DMS79 (cell line): ENCODE measurements around the gene CCDC93.

Experiments
- DNase-seq: peaks from one replicate; lab custom pipeline; 2025; lab: John Stamatoyannopoulos, UW

The CCDC93 gene

DNA sequence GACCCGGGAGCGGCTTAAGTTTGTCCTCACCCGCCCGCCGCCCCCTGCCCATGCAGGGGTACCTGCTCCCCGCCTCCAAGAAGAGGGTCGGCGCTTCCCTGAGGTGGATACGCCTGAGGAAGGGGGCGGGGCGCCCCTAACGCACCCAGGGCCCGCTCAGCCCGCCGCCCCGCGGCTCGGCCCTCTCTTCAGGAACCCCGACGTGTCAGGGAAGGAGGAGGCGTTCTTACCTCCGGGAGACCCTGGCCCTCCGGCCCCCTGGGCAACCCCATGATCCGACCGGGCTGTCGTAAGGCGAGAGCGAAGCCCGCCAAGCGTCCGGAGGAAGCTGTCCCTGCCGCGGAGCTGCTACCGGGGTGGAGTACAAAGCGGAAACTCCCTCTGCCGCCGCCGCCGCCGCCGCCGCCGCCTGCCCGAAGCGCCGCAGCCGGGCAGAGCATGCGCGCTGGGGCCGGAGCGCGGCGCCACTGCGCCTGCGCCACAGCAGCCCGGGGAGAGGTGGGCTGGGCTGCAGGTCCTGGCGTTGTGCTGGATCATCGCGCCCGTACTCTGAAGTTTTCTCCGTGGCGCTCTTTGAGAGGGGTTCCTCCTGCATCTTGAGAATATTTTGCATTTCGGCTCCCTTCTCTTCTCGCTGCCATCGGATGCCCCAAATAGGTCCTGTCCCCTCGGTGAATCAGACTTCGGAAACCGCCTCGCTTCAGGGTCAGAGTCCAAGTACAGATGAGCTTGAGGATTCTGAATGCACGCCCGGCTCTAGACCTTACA lies at the start of gene CCDC93:
Gene CCDC93 (minus strand): TSS at position 347 of the 768 bp plus-strand sequence. CDS start 75 bp downstream, at position 272.
- DNase-seq: peak; percentile 24

DNA sequence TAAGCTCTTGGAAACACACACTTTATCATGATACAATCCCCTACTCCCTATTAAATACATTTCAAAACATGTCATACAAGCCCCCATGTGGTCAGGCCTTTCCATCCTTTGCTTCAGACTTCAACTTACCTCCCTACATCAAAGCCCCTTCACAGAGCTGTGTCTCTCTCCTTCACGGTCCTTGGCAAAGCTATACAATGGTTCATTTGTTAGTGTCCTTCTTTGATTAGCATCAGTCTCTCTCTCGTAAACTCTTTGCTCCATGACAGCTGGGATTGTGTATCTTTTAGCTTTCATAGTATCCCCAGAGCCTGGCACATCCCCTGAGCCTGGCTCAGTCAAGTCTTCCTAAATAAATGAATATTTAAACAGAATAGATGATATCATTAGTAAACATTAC lies 48.8 kb upstream of the CCDC93 start:
- DNase-seq: no peak

- DNase-seq: no peak
These were observed 48.2 kb upstream of the CCDC93 start for GRCh38 chr2:118062048-118062447.

- no peak for DNase-seq
These were observed 47.5 kb upstream of the CCDC93 start for GRCh38 chr2:118061135-118061955.

GRCh38 chr2:118059919-118060478 lies 46.1 kb upstream of the CCDC93 start:
- DNase-seq: no peak

GRCh38 chr2:118058951-118059350 lies 45.1 kb upstream of the CCDC93 start:
- no peak for DNase-seq

- DNase-seq: no peak
These were observed 42.9 kb upstream of the CCDC93 start for GRCh38 chr2:118056801-118057200.

DNA sequence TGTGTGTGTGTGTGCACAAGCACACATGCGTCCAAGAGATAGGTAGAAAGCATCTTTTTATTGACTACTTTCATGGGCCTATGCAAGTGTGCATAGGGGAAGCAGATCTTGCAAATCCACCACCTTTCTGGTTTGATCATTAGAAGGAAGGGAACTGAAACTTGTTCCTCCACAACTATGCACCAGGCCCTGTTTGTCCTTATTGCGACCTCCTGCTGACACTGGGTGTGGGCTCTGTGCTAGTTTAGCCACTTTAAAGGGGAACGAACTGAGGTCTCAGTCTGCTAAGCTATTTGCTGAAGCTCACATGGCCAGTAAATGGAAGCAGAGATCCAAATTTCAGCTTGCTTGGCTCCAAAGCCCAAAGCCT lies 42.3 kb upstream of the CCDC93 start:
- DNase-seq: no peak

GRCh38 chr2:118055512-118056164 lies 41.8 kb upstream of the CCDC93 start:
- no peak for DNase-seq

- no peak for DNase-seq
These were observed 40.5 kb upstream of the CCDC93 start for GRCh38 chr2:118054213-118055008.

- no peak for DNase-seq
These were observed 39.8 kb upstream of the CCDC93 start for GRCh38 chr2:118053681-118054080.

- no peak for DNase-seq
These were observed 38.6 kb upstream of the CCDC93 start for GRCh38 chr2:118052474-118052873.

DNA sequence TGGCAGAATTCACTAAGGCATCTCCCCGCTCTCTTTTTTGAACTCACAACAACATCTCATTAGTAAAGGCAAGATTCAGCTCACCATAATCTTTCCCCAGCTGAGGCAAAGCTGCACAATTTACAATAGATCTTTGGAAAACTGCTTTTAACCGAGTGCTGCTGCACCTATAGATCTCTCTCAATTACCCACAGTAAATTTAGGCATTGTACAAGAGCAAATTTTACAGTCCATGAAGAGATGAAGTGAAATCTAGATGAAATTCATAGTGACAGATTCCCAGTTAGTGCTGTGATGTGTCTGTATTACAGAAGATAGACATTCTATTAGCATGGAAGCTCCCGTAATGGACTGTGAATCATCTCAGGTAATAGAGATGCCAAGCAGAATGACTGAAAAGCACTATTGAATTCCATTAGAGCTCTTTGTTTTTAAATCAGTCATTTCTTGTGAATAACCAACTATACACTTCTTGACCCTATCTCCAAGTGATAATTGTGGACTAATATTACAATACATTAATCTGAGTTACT lies 38.0 kb upstream of the CCDC93 start:
- DNase-seq: no peak

- DNase-seq: no peak
These were observed 37.1 kb upstream of the CCDC93 start for GRCh38 chr2:118050974-118051373.

- no peak for DNase-seq
These were observed 36.5 kb upstream of the CCDC93 start for GRCh38 chr2:118050386-118050785.

DNA sequence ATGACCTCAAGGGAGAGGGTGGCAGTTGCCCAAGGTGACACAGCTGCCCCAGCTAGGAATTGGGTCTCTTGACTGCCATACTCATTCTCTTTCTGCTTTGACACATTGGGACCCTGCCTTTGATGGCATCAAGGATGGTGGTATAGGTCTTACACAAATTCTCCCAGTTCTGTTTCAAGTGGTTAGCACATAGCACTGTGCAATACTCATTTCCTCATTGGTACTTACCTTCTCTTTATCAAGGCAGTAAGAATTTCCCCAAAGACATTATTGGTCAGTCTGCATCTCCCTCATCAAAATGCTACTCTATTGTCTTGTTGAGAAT lies 35.9 kb upstream of the CCDC93 start:
- DNase-seq: no peak

DNA sequence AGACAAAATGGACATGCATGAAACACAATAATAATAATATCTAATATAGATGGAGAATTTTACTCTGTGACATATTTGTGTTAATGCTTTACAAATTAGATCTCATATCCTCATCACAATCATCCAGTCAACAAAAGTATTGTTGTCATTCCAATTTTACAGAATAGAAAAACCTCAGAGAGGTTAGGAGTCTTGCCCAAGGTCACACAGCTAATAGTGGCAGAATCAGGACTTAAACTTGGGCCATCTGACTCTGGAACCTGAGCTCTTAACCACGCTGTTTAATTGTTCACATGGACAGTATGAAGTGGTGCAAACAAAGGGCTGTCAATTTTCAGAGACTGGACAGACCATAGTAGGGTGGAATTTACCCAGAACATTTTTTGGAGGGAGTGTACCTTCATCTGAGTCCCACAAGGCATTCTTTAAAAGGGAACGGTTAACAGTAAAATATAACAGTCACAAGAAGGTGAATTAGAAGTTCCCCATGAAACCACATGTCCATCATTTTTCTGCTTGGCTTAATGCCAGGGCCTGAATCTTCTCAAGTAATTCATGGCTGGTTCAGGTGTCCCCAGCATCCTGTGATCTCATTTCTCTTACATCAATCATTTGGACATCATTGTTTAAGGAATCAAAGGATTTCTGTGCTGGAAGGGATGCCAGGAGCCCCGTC lies 35.4 kb upstream of the CCDC93 start:
- DNase-seq: no peak

GRCh38 chr2:118048401-118048800 lies 34.5 kb upstream of the CCDC93 start:
- DNase-seq: no peak

DNA sequence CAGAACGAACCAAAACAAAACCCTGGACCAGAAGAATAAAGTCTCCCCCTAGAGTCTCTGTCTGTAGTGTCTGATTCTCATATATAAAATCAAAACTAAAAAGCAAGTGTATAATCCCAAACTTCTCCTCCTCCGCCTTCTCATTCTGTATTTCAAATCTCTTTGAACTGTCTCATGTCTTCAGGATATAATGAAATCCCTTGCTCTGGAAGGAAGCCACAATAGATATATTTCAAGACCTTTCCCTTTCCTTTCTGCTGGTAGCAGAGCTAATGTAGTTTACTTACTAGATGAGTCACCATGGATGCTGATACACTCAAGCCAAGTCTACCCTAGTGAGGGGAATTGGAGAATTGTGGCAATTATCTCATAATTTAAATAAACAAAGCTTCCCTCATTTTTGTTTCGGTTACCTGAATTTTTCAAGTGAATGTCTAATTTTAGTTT lies 33.5 kb upstream of the CCDC93 start:
- no peak for DNase-seq

DNA sequence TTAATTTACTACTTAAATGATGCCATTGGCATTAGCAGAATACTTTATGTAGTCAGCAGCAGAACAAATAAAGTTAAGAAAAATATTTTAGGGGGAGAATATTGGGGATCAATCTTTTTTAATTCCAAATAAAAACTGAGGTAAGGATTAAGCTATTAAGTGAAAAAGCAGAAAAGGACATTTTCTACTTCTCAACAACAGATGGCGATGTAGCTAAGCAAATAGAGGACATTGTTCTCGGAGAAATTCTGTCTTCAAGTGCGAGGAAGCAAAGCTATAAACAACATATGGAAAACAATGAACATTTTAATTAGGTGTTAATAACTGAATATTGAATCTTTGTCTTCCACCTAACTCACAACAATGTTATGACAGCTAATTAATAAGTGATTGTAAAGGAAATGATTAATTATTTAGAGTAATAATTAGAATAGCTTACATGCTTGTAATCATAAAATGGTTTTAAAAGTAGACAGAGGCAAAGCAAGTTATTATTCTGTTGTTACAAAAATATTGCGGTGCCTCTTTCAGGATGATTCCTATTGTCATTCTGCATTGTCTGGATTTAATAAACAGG lies 32.9 kb upstream of the CCDC93 start:
- DNase-seq: no peak

GRCh38 chr2:118045286-118045685 lies 31.4 kb upstream of the CCDC93 start:
- DNase-seq: no peak
